Fibroblast of skin of abdomen (primary cell): ENCODE data around the gene DCDC2B.

ENCODE experiments used
- DNase-seq: peaks from one replicate; pipeline ENCODE4 v3.0.0-alpha.2; 2013

The DCDC2B gene

GRCh38 chr1:32263744-32264143, 54.9 kb downstream of the DCDC2B start:
- no peak for DNase-seq
